H9 (cell line): ENCODE measurements around the gene EPHA3. TPM values are rescaled to one million over a fixed set of nuclear protein-coding genes. Genes with fewer than 3 reads are reported as not detected.

ENCODE experiments used
- DNase-seq: peaks from one replicate; pipeline ENCODE4 v3.0.0-alpha.2; 2017
- H2AFZ ChIP-seq: one replicate; pipeline ENCODE4 v1.6.1; 2013; ENCODE audit warnings: mild to moderate bottlenecking, low read length, control low read depth, moderate library complexity
- H2AK5ac ChIP-seq: 2 replicates; pipeline ENCODE4 v1.6.1; 2013; ENCODE audit warnings: low read length, control low read depth, mixed read lengths; ENCODE audit not compliant: insufficient read length
- H2BK120ac ChIP-seq: one replicate; pipeline ENCODE4 v1.6.1; 2013; ENCODE audit warnings: low read depth, mild to moderate bottlenecking, low read length, control low read depth, inconsistent platforms; ENCODE audit not compliant: poor library complexity, severe bottlenecking
- H2BK12ac ChIP-seq: 2 replicates; pipeline ENCODE4 v1.6.1; 2013; ENCODE audit warnings: low read length, control low read depth, mixed read lengths, low read depth; ENCODE audit not compliant: insufficient read length
- H2BK15ac ChIP-seq: 2 replicates; pipeline ENCODE4 v1.6.1; 2013; ENCODE audit warnings: low read depth, low read length, control low read depth
- H2BK20ac ChIP-seq: one replicate; pipeline ENCODE4 v1.6.1; 2013; ENCODE audit warnings: low read depth, mild to moderate bottlenecking, low read length, control low read depth, inconsistent platforms; ENCODE audit not compliant: poor library complexity, severe bottlenecking
- H2BK5ac ChIP-seq: 2 replicates; pipeline ENCODE4 v1.6.1; 2013; ENCODE audit warnings: low read length, control low read depth, mixed read lengths; ENCODE audit not compliant: insufficient read length
- H3K14ac ChIP-seq: 2 replicates; pipeline ENCODE4 v1.6.1; 2013; ENCODE audit warnings: low read length, control low read depth; ENCODE audit not compliant: insufficient read depth
- H3K18ac ChIP-seq: 2 replicates; pipeline ENCODE4 v1.6.1; 2013; ENCODE audit warnings: low read depth, mild to moderate bottlenecking, mixed read lengths, low read length, control low read depth; ENCODE audit not compliant: insufficient read length
- H3K23ac ChIP-seq: 2 replicates; pipeline ENCODE4 v1.6.1; 2013; ENCODE audit warnings: low read length, control low read depth, mixed read lengths, low read depth; ENCODE audit not compliant: insufficient read length
- H3K23me2 ChIP-seq: 2 replicates; pipeline ENCODE4 v1.6.1; 2013; ENCODE audit warnings: low read depth, mild to moderate bottlenecking, mixed read lengths, low read length, control low read depth; ENCODE audit not compliant: insufficient read length, poor library complexity, severe bottlenecking
- H3K27ac ChIP-seq: 2 replicates; pipeline ENCODE4 v1.5.1; 2013; ENCODE audit warnings: low read length, control low read depth, mixed read lengths, low read depth; ENCODE audit not compliant: insufficient read length
- H3K27me3 ChIP-seq: 2 replicates; pipeline ENCODE4 v1.6.1; 2013; ENCODE audit warnings: low read length, control low read depth, inconsistent platforms; ENCODE audit not compliant: insufficient read depth
- H3K4ac ChIP-seq: 2 replicates; pipeline ENCODE4 v1.6.1; 2013; ENCODE audit warnings: low read depth, mild to moderate bottlenecking, control low read depth, inconsistent platforms, low read length, moderate library complexity
- H3K4me1 ChIP-seq: 2 replicates; pipeline ENCODE4 v1.6.1; 2013; ENCODE audit warnings: low read length, control low read depth, inconsistent platforms; ENCODE audit not compliant: insufficient read depth
- H3K4me2 ChIP-seq: 2 replicates; pipeline ENCODE4 v1.6.1; 2013; ENCODE audit warnings: low read length, control low read depth, mixed read lengths; ENCODE audit not compliant: insufficient read length, insufficient read depth
- H3K56ac ChIP-seq: 2 replicates; pipeline ENCODE4 v1.6.1; 2013; ENCODE audit warnings: low read depth, mild to moderate bottlenecking, mixed read lengths, low read length, control low read depth; ENCODE audit not compliant: insufficient read length
- H3K79me1 ChIP-seq: 2 replicates; pipeline ENCODE4 v1.6.1; 2013; ENCODE audit warnings: low read depth, mild to moderate bottlenecking, moderate library complexity, low read length, control low read depth, inconsistent platforms; ENCODE audit not compliant: insufficient read depth, poor library complexity, severe bottlenecking
- H3K79me2 ChIP-seq: 2 replicates; pipeline ENCODE4 v1.6.1; 2013; ENCODE audit warnings: low read length, control low read depth, inconsistent platforms; ENCODE audit not compliant: insufficient read depth
- H3K9ac ChIP-seq: 2 replicates; pipeline ENCODE4 v1.6.1; 2013; ENCODE audit warnings: low read length, control low read depth, mixed read lengths; ENCODE audit not compliant: insufficient read length; ENCODE audit errors: extremely low read depth
- H3K9me3 ChIP-seq: one replicate; pipeline ENCODE4 v1.6.1; 2013; ENCODE audit warnings: low read depth, low read length, inconsistent platforms; ENCODE audit not compliant: control insufficient read depth
- H3T11ph ChIP-seq: one replicate; pipeline ENCODE4 v1.6.1; 2013; ENCODE audit warnings: mild to moderate bottlenecking, low read length, control low read depth, inconsistent platforms
- H4K20me1 ChIP-seq: one replicate; pipeline ENCODE4 v1.6.1; 2013; ENCODE audit not compliant: control insufficient read depth, insufficient read length, insufficient read depth
- H4K5ac ChIP-seq: 2 replicates; pipeline ENCODE4 v1.6.1; 2013; ENCODE audit warnings: low read depth, mild to moderate bottlenecking, mixed read lengths, low read length, control low read depth; ENCODE audit not compliant: insufficient read length
- H4K8ac ChIP-seq: replicated peaks from 2 replicates; pipeline ENCODE4 v1.6.1; 2013; ENCODE audit warnings: low read length, control low read depth, mixed read lengths, low read depth; ENCODE audit not compliant: insufficient read length
- H4K91ac ChIP-seq: 2 replicates; pipeline ENCODE4 v1.6.1; 2013; ENCODE audit warnings: low read depth, mild to moderate bottlenecking, moderate library complexity, mixed read lengths, low read length, control low read depth; ENCODE audit not compliant: insufficient read length
- H3K27ac Mint-ChIP-seq, 3 experiments: 2 replicates in 2 of 3; 3 replicates in 1 of 3; pipeline ENCODE4 v1.8.0; 2020 to 2021; ENCODE audit warnings: mixed read lengths in 3 of 3, mild to moderate bottlenecking in 1 of 3, moderate library complexity in 1 of 3
- H3K27me3 Mint-ChIP-seq: 2 replicates; pipeline ENCODE4 v1.8.0; 2021; ENCODE audit warnings: low read depth, mild to moderate bottlenecking, moderate library complexity, mixed read lengths
- H3K36me3 Mint-ChIP-seq, 3 experiments: 2 replicates in 2 of 3; 3 replicates in 1 of 3; pipeline ENCODE4 v1.8.0; 2020 to 2021; ENCODE audit warnings: low read depth in 3 of 3, mixed read lengths in 3 of 3; ENCODE audit not compliant: insufficient read depth in 1 of 3
- H3K4me1 Mint-ChIP-seq, 2 experiments: 2 replicates each; pipeline ENCODE4 v1.8.0; 2020; ENCODE audit warnings: mixed read lengths in 2 of 2
- H3K4me3 Mint-ChIP-seq, 2 experiments: 2 replicates in 1 of 2; 3 replicates in 1 of 2; pipeline ENCODE4 v1.8.0; 2020 to 2021; ENCODE audit warnings: mild to moderate bottlenecking in 2 of 2, mixed read lengths in 2 of 2, moderate library complexity in 1 of 2
- H3K9me3 Mint-ChIP-seq, 2 experiments: 2 replicates in 1 of 2; 3 replicates in 1 of 2; pipeline ENCODE4 v1.8.0; 2020; ENCODE audit warnings: mild to moderate bottlenecking in 2 of 2, mixed read lengths in 2 of 2, moderate library complexity in 1 of 2
- WGBS: extraction: QIAGEN DNeasy Blood & Tissue Kit; methylation state at CpG from one replicate; pipeline ENCODE4 v1.1.7; 2013; ENCODE audit warnings: missing lambda C conversion rate, low lambda C conversion rate, mixed read lengths; ENCODE audit not compliant: insufficient read length; ENCODE audit errors: extremely low coverage; 5-methylcytosine and 5-hydroxymethylcytosine counted together
- total RNA-seq: library from RNA; stranded (reverse); gene quantifications from 2 replicates; pipeline ENCODE4 v1.2.1, GENCODE V29; 2021
- TF ChIP-seq, protein P1 (sequence below): fragments of 200-600 bp; sonication (generic); conservative IDR thresholded peaks from 3 replicates; pipeline ENCODE4 v1.8.0; 2021; ENCODE audit warnings: antibody characterized with exemption, mild to moderate bottlenecking

EPHA3 gene
- total RNA-seq, 1 experiment from 2014 or later: 0.66 TPM

DNA sequence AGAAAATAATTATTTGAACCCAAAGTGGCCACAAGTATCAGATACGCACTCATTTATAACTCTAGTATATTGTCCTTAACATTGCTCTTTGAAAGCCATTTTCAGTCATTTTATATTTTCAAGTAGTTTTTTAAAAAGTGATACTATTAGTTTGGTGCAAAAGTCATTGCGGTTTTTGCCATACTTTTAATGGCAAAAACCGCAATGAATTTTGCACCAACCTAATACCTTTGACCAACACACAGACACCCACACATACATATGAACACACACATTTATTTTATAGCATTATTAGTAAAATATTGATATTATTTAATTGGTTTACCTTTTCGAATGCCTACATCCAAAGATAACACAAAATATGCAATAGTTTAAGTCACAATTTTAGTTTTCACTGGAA lies 154.3 kb downstream of the EPHA3 start:
- no peak overlapping the region for H2AFZ ChIP-seq
- no peak overlapping the region for H3K4me3 Mint-ChIP-seq
- H3K4ac ChIP-seq: no peak overlapping the region
- WGBS: no CpG with 5 or more reads among the region's 4 CpGs
- no peak overlapping the region for H2BK120ac ChIP-seq
- H2AK5ac ChIP-seq: no peak overlapping the region
- no peaks in the 10 kb centered on the region for H3K27me3 Mint-ChIP-seq
- H3K14ac ChIP-seq: no peak overlapping the region
- no peaks in the 10 kb centered on the region for H4K20me1 ChIP-seq
- H3K4me2 ChIP-seq: no peak overlapping the region
- no peak overlapping the region for H4K8ac ChIP-seq
- peaks cover 25 to 37% of the 10 kb centered on the region in 2 experiments for H3K4me1 Mint-ChIP-seq
- no peak overlapping the region for H2BK12ac ChIP-seq
- H3K23me2 ChIP-seq: no peaks in the 10 kb centered on the region
- no peak overlapping the region for H4K5ac ChIP-seq
- H3K79me1 ChIP-seq: no peaks in the 10 kb centered on the region
- TF ChIP-seq, protein P1, sequence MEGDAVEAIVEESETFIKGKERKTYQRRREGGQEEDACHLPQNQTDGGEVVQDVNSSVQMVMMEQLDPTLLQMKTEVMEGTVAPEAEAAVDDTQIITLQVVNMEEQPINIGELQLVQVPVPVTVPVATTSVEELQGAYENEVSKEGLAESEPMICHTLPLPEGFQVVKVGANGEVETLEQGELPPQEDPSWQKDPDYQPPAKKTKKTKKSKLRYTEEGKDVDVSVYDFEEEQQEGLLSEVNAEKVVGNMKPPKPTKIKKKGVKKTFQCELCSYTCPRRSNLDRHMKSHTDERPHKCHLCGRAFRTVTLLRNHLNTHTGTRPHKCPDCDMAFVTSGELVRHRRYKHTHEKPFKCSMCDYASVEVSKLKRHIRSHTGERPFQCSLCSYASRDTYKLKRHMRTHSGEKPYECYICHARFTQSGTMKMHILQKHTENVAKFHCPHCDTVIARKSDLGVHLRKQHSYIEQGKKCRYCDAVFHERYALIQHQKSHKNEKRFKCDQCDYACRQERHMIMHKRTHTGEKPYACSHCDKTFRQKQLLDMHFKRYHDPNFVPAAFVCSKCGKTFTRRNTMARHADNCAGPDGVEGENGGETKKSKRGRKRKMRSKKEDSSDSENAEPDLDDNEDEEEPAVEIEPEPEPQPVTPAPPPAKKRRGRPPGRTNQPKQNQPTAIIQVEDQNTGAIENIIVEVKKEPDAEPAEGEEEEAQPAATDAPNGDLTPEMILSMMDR: no peak
- peaks cover 5% of the 10 kb centered on the region; the same call in 1 of the 2 replicates for H3K4me1 ChIP-seq
- no peak overlapping the region for H2BK15ac ChIP-seq
- H3K9ac ChIP-seq: no peak overlapping the region
- H3K36me3 Mint-ChIP-seq: no peaks in the 10 kb centered on the region; a peak in 1 of 7 replicates
- H3K18ac ChIP-seq: no peak overlapping the region
- H3K27ac ChIP-seq: no peak overlapping the region
- no peak overlapping the region for H2BK5ac ChIP-seq
- no peak overlapping the region for H4K91ac ChIP-seq
- H3K27me3 ChIP-seq: no peaks in the 10 kb centered on the region
- H3K79me2 ChIP-seq: no peaks in the 10 kb centered on the region
- H3K9me3 Mint-ChIP-seq: peaks cover 0 to 2% of the 10 kb centered on the region in 2 experiments; a peak in 1 of 5 replicates
- no peak overlapping the region for H3T11ph ChIP-seq
- no peak overlapping the region for H2BK20ac ChIP-seq
- H3K56ac ChIP-seq: no peak overlapping the region
- H3K23ac ChIP-seq: no peak overlapping the region
- no peak overlapping the region for H3K27ac Mint-ChIP-seq
- DNase-seq: no peak
- no peaks in the 10 kb centered on the region for H3K9me3 ChIP-seq
